Measurements from ENCODE around the gene AKR1E2. TPM values are rescaled to one million over a fixed set of nuclear protein-coding genes. Genes with fewer than 3 reads are reported as not detected.
A peak's percentile ranks its signal among the peaks of the same experiment; 100 is the strongest.

AKR1E2 gene
- total and polyA plus RNA-seq, 3 donors from 2014 or later: 37.0 to 79.6 (median 53.0) TPM

DNA sequence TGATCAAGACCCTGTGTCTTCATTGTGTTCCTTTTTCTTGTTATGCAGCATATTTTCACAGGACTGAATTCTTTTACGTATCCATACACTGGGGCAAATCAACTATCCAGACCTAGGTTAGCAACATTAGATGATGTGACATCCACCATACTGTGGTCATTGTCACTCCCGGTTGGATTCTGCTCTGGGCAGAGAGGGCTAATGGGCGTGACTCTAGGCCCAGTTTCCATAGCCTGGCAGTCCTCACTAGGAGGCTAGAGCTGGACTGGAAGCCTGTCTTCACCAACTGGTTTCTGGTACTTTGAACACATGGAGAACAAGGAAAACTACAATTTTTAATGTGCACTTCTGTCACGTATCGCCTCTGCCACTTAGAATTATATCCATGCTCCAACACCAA is 25.2 kb downstream of the AKR1E2 start:
- Histone ChIP-seq H3K4me3 (no peak overlapping the region), H3K9me3 (no peaks in the 10 kb centered on the region), H3K27me3 (no peaks in the 10 kb centered on the region), H3K4me1 (peaks cover 30% of the 10 kb centered on the region), H3K36me3 (ENCODE audit: low read depth, missing control alignments) (no peaks in the 10 kb centered on the region), H3K27ac (peak overlapping the region in 1 of 2 donors; percentile 80)
- no peak for TF ChIP-seq POLR2A (IDR thresholded peaks at IDR 0.05)
- TF ChIP-seq CTCF (IDR thresholded peaks at IDR 0.05): no peak
- 84 to 93% methylated on average over 5 of the region's 5 CpGs for WGBS, 2 donors
- intact Hi-C loops (cut with DNase I; ENCODE audit: low total_unique reads): no loop called here
- no peak for DNase-seq

GRCh38 chr10:4851846-4852245 is 25.8 kb downstream of the AKR1E2 start:
- H3K4me3 ChIP-seq: no peak overlapping the region
- H3K9me3 ChIP-seq: no peaks in the 10 kb centered on the region
- H3K4me1 ChIP-seq: peaks cover 30% of the 10 kb centered on the region
- no peak for DNase-seq
- intact Hi-C loops (cut with DNase I; ENCODE audit: low total_unique reads): no loop called here
- no peak for TF ChIP-seq CTCF (IDR thresholded peaks at IDR 0.05)
- no peak for TF ChIP-seq POLR2A (IDR thresholded peaks at IDR 0.05)
- peak overlapping the region; percentile 21 to 80 for H3K27ac ChIP-seq
- 45 to 46% methylated on average over 6 of the region's 6 CpGs for WGBS, 2 donors
- no peaks in the 10 kb centered on the region for H3K36me3 ChIP-seq (ENCODE audit: low read depth, missing control alignments)
- H3K27me3 ChIP-seq: no peaks in the 10 kb centered on the region

DNA sequence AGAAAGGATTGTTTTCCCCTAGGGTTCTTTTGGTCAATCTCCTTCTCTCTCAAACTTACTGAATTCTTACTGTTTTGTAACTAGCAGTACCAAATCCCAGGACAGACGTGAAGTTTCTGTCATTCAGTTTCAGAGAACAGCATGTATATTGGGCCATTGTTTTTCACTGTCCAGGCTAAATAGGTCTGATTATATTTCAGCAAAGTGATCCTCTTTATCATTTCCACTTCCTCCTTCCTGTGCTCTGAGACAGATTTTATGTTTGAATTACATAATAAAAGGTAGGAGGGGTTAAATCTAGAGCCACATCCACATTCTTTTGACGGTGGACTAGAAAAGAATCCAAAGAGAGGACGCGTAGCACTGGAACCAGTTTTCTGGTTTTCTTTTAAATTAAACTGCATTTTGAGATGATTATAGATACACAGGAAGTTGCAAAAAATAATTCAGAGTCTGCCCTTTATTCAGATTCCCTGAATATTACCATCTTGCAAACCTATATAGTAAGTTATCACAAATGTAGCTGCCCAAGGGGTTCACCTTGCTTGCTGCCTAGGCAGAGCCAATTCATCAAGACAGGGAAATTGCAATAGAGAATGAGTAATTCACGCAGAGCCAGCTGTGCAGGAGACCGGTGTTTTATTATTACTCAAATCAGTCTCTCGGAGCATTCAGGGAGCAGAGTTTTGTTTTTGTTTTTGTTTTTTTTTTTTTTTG is 40.1 kb downstream of the AKR1E2 start:
- Histone ChIP-seq H3K4me3 (no peak overlapping the region), H3K36me3 (ENCODE audit: low read depth, missing control alignments) (no peaks in the 10 kb centered on the region), H3K27ac (no peak overlapping the region), H3K9me3 (no peaks in the 10 kb centered on the region), H3K27me3 (no peaks in the 10 kb centered on the region), H3K4me1 (peaks cover 14% of the 10 kb centered on the region)
- no peak for TF ChIP-seq CTCF (IDR thresholded peaks at IDR 0.05)
- no peak for TF ChIP-seq POLR2A (IDR thresholded peaks at IDR 0.05)
- WGBS, 2 donors: 47 to 54% methylated on average over 7 of the region's 7 CpGs
- DNase-seq: no peak
- intact Hi-C loops (cut with DNase I; ENCODE audit: low total_unique reads): no loop called here

- intact Hi-C loops (cut with DNase I; ENCODE audit: low total_unique reads): no loop called here
- no peaks in the 10 kb centered on the region for H3K9me3 ChIP-seq
- H3K4me3 ChIP-seq: no peak overlapping the region
- peak overlapping the region; percentile 14 to 15 for H3K27ac ChIP-seq
- H3K27me3 ChIP-seq: no peaks in the 10 kb centered on the region
- H3K4me1 ChIP-seq: peaks cover 14% of the 10 kb centered on the region
- no peaks in the 10 kb centered on the region for H3K36me3 ChIP-seq (ENCODE audit: low read depth, missing control alignments)
- DNase-seq: no peak
- TF ChIP-seq POLR2A (IDR thresholded peaks at IDR 0.05): no peak
- TF ChIP-seq CTCF (IDR thresholded peaks at IDR 0.05): no peak
- 33 to 64% methylated on average over 2 of the region's 2 CpGs for WGBS, 2 donors
Observed at GRCh38 chr10:4867109-4867519, 41.1 kb downstream of the AKR1E2 start.

All from testis (tissue), 3 donors.